Kasumi-1 (cell line): ENCODE data around the gene MGAT1.
"Not testable (repeated sequence)": the region's sequence is repeated elsewhere in the genome, so short reads cannot be mapped to it uniquely, and the experiment has no call there.

ENCODE experiments used
- DNase-seq, 2 experiments: peaks; one replicate each; lab custom pipeline; 2025; lab: John Stamatoyannopoulos, UW

MGAT1 gene

DNA sequence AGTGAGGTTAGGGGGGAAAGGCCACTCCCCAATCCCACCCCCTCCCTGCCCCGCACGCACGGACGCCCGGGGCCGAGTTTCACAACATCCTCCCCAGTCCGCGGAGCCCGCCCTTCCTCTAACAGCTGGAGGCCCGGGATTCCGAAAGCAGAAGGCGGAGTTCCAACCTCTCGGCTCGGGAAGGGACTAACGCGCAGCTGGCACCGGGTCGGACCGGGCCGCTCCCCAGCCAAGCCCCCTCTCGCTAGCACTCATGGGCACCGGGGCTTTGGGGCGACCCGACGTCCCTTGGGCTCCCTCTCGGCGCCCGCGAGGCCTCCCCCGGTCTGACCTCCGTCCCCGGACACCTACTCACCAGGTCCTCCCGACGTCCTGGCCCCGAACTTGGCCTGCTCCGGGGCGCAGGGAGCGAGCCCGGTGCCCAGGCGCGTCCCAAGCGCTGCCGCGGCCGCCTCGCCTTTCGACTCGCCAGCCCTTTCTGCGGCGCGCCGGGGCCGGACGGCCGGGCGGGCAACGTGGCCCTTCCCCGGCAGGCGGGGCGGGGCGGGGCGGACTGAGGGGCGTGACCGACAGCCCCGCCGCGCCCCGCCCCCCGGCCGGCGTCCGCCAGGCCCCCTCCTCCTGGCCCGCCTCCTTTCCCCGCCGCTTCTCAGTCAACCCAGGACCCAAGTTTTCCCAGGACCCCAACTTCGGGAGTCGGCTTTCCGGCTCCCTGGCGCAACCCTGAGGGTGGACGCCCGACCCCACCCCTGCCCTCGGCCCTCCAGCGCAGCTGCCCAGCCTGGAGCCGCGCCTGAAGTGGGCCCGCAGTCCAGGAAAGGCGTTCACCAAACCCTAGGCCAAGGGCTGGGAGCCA, at the start of gene MGAT1:
MGAT1 (minus strand) TSS at position 482 of the 856 bp plus-strand sequence. CDS start 9,835 bp downstream, outside the sequence.
- DNase-seq = peak; percentile 76 to 79

- DNase-seq = no peak
These were observed 48.0 kb upstream of the MGAT1 start for GRCh38 chr5:180850434-180851078.

- no peak for DNase-seq
These were observed 47.2 kb upstream of the MGAT1 start for GRCh38 chr5:180849827-180850226.

GRCh38 chr5:180848878-180849277, 46.3 kb upstream of the MGAT1 start:
- no peak for DNase-seq

GRCh38 chr5:180848265-180848664, 45.7 kb upstream of the MGAT1 start:
- no peak for DNase-seq

- no peak for DNase-seq
These were observed 44.4 kb upstream of the MGAT1 start for GRCh38 chr5:180847026-180847425.

DNA sequence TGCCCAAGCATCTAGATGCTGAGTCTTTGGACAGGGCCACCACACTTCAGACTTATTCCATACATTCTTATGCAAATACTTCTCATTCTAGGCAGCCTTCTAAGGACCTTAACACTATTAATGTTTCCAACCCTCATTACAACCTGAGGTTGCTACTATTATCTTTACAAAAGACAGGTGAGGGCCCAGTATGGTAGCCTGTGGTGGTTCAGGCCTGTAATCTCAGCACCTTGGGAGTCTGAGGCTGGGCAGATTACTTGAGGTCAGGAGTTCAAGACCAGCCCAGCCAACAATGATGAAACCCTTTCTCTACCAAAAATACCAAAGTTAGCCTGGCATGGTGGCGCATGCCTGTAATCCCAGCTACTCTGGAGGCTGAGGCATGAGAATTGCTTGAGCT, 42.3 kb upstream of the MGAT1 start:
- no peak for DNase-seq

DNA sequence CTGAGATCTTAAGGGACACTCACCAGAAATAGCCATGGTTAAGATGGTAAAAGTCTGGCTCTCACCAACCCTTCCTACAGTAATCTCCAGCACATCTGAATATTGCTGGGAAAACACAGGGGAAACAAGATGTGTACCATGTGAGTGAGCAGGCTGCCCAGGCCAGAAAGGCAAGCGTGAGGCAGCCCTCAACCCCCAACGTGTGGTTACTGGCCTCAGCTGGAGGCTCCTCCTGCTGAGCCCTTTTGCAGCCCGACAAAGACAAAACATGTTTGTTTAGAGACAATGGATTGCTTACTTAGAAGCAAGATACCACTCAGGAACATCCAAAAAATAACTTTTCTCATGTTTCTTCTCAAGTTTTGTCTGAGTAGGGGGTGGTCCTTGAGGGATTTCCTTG, 41.8 kb upstream of the MGAT1 start:
- DNase-seq = no peak

- no peak for DNase-seq
These were observed 37.3 kb upstream of the MGAT1 start for GRCh38 chr5:180839935-180840334.

- no peak for DNase-seq
These were observed 36.6 kb upstream of the MGAT1 start for GRCh38 chr5:180839227-180839626.

- DNase-seq = no peak
These were observed 34.9 kb upstream of the MGAT1 start for GRCh38 chr5:180837478-180837877.

GRCh38 chr5:180832638-180833068, 30.0 kb upstream of the MGAT1 start:
- DNase-seq = peak in 1 of 2 experiments; percentile 18

DNA sequence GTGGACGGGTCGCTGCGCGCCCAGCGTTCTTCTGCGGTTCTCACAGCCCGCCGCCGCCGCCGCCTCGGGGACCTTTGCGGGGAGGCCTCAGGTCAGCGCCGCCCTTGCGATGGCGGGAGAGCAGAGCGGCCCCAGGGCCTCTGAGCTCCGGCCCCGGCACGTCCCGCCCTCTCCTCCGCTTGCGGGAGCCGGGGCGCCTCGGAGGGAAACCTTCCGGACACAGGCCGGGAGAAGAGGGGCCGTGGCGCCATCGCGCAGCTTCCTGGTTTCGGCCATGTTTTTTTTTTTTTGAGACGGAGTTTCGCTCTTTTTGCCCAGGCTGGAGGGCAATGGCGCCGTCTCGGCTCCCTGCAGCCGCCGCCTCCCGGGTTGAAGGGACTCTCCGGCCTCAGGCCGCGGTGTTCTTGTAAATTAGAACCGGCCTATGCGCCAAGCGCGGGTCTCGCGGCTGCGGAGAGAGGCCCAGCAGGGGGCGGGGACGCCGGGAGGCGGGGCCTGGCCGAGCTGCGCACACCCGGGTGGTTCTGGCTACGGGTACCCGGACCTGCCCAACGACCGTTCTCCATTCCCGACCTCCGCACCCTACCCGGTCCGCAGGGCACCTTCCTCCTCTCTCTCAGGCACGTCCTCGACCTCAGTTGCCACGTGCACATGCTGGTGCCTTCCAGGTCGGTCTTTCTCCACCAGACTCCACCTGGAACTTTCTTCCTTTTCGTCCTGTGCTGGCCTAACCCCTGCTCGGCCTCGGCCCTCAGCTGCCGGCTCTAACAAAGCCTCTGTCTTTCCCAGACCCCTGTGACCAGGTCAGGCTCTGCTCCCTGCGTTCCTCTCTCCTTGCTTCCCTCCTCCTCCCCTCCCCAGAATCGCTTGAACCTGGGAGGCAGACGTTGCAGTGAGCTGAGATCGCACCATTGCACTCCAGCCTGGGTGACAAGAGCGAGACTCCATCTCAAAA, 28.8 kb upstream of the MGAT1 start:
- peak; percentile 60 to 83 for DNase-seq

GRCh38 chr5:180830253-180831138, 27.9 kb upstream of the MGAT1 start:
- DNase-seq = peak; percentile 34 to 60

DNA sequence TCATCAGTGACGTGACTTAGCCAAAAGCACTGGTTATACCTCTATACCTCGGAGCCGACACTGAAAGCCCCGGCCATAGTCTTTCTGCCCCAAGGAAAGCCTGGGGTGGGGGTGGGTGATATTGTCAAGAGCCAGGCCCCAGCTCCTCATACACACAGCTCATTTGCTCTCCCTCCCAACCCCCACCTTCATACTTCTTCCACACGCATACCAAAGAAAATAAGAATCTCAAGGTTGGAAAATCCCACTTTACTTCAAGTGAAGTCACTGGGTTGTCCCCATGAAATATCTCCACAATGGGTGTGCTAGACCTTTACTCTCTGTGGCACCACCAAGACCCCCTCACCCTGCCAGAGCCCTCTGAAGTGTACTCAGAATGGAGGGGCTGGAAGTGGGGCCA, 27.1 kb upstream of the MGAT1 start:
- no peak for DNase-seq

- not testable (repeated sequence) for DNase-seq
These were observed 26.3 kb upstream of the MGAT1 start for GRCh38 chr5:180828756-180829531.

DNA sequence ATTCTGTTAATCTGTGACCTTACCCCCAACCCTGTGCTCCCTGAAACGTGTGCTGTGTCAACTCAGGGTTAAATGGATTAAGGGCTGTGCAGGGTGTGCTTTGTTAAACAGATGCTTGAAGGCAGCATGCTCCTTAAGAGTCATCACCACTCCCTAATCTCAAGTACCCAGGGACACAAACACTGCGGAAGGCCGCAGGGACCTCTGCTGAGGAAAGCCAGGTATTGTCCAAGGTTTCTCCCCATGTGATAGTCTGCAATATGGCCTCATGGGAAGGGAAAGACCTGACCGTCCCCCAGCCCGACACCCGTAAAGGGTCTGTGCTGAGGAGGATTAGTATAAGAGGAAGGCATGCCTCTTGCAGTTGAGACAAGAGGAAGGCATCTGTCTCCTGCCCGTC, 24.8 kb upstream of the MGAT1 start:
- not testable (repeated sequence) for DNase-seq

DNA sequence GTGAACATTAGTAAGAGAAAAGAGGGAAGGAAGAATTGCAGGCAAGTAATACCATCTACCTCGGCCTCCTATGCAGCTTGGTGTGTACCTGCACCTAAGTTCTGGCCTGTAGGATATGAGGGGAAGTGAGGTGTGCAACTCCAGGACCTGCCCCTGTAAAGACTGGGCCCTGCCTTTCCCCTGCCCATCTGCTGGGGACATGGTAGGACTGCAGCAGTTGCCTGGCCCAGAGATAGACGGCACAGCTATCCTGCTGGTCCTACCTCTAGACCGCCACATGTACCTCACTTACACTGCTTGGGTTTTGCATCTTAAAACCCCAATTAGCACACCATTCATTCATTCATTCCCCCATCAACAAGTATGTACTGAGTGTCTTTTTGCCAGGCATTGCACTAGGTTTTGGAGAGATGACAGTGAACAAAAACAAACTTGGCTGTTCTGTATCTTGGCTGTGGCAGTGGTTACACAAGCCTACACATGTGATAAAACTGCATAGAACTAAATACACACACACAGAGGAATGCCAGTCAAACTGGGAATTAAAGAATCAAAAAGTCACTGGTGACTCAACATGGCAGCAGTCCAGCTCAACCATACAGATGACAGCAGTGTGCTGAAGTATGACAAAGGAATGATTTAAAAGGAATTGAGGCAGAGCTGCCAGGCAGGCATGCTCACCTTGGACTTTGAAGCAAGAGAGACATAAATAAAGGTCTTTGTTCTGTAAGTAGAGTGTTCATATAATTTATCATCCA, 23.3 kb upstream of the MGAT1 start:
- no peak for DNase-seq

- no peak for DNase-seq
These were observed 22.2 kb upstream of the MGAT1 start for GRCh38 chr5:180824630-180825476.
